CD4-positive, alpha-beta T cell treated with Interleukin-15 for 4 hours (primary cell): ENCODE measurements around the gene TSPAN10.

ENCODE experiments used
- DNase-seq: peaks from one replicate; pipeline ENCODE4 v3.0.0-alpha.2; 2020; ENCODE audit warnings: low spot score

The TSPAN10 gene

DNA sequence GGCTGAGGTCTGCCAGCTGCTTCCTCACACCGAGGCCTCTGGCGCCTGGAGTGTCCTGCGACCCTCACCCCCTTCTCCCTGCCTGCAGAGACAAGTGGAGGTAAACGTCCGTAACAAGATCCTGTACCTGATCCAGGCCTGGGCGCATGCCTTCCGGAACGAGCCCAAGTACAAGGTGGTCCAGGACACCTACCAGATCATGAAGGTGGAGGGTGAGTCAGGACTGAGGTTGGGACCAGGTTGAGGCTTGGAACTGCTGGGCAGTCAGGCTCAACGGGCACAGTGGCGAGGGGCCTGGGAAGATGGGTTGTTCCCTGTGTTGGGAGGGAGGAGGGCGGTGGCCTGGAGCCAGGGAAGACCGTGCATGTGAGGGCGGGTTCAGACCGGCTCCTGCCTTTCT is 51.6 kb downstream of the TSPAN10 start:
- DNase-seq, result no peak

- no peak for DNase-seq
These were observed 53.1 kb downstream of the TSPAN10 start for GRCh38 chr17:81690066-81690465.

GRCh38 chr17:81690549-81690948 is 53.6 kb downstream of the TSPAN10 start:
- no peak for DNase-seq

GRCh38 chr17:81691196-81691595 is 54.2 kb downstream of the TSPAN10 start:
- no peak for DNase-seq

- DNase-seq, result no peak
These were observed 54.6 kb downstream of the TSPAN10 start for GRCh38 chr17:81691608-81692007.

- no peak for DNase-seq
These were observed 56.7 kb downstream of the TSPAN10 start for GRCh38 chr17:81693509-81694210.

DNA sequence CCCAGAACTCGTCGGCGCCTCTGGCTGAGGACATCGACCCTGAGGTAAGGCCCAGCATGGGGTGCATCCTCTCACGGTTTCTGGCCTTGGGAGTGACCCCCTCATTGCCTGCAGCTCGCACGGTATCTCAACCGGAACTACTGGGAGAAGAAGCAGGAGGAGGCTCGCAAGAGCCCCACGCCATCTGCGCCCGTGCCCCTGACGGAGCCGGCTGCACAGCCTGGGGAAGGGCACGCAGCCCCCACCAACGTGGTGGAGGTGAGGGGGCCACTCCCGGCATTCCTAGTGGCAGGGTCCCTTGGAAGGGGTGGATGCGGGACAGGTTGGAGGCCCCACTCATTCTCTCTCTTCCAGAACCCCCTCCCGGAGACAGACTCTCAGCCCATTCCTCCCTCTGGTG is 57.8 kb downstream of the TSPAN10 start:
- no peak for DNase-seq

DNA sequence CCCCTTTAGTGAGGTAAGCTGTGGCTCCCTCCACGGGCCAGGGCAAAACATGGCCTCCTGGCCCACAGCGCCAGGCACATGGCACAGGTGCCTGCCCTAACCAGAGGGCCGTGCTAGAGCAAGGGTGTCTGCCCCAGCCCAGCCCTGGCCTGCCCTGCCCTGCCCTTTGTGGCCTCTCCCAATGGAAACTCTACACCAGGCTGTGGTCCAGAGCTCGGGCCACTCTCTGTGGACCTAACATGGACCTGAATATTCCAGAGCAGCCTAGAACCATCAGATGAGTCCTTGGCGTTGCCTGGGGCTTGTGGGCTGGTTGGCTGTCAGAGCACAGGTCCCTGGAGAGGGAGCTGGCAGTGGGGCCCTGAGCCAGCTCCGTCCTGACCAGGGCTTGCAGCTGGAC is 58.2 kb downstream of the TSPAN10 start:
- DNase-seq, result no peak

- no peak for DNase-seq
These were observed 58.8 kb downstream of the TSPAN10 start for GRCh38 chr17:81695801-81696200.

DNA sequence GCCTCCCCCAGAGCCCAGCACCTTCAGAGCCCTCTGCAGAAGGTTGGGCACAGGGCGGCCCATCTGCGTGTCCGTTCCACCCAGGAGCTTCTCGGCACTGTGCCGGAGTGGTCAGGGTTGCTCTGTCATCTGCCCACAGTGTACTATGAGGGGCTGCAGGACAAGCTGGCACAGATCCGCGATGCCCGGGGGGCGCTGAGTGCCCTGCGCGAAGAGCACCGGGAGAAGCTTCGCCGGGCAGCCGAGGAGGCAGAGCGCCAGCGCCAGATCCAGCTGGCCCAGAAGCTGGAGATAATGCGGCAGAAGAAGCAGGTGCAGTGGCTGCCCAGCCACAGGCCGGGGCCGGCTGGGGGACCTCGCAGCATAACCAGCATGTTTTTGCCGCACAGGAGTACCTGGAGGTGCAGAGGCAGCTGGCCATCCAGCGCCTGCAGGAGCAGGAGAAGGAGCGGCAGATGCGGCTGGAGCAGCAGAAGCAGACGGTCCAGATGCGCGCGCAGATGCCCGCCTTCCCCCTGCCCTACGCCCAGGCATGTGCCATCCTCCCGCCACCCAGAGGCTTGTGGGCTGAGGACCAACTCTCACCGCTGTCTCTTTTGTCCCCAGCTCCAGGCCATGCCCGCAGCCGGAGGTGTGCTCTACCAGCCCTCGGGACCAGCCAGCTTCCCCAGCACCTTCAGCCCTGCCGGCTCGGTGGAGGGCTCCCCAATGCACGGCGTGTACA is 59.4 kb downstream of the TSPAN10 start:
- DNase-seq, result no peak

DNA sequence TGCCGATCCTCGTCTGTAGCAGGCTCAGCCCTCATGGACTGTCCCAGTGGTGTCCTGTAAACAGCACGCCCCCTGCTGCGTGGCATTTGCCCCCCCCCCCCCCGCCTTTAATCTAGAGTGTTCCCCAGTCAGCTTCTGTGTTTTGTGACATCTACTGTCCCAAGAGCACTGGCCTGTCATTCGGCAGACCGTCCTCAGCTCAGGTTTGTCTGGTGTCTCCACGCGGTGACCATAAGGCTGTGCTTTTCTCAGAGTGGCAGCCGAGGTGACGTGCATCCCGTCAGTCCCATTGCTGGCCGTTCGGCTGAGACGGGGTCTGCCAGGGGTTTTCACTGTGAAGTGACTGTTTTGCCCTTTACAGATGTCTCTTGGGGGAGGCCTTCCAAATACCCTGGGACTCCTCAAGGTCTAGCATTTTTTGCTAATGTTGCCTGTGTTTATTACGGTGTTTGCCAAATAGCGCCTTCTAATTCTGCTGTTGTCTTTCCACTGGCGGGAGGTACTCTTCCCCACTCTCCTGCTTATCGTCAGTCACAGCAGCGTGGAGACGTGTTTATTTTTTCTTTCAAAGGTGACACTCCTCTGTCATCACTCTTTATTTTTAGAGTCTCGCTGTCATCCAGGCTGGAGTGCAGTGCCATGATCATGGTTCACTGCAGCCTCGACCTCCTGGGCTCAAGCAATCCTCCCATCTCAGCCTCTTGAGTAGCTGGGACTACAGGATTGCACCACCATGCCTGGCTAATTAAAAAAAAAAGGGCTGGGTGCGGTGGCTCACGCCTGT is 60.5 kb downstream of the TSPAN10 start:
- DNase-seq, result no peak
